ENCODE results near the gene CFAP46.
"Not testable (repeated sequence)": the region's sequence is repeated elsewhere in the genome, so short reads cannot be mapped to it uniquely, and the experiment has no call there.

The CFAP46 gene

DNA sequence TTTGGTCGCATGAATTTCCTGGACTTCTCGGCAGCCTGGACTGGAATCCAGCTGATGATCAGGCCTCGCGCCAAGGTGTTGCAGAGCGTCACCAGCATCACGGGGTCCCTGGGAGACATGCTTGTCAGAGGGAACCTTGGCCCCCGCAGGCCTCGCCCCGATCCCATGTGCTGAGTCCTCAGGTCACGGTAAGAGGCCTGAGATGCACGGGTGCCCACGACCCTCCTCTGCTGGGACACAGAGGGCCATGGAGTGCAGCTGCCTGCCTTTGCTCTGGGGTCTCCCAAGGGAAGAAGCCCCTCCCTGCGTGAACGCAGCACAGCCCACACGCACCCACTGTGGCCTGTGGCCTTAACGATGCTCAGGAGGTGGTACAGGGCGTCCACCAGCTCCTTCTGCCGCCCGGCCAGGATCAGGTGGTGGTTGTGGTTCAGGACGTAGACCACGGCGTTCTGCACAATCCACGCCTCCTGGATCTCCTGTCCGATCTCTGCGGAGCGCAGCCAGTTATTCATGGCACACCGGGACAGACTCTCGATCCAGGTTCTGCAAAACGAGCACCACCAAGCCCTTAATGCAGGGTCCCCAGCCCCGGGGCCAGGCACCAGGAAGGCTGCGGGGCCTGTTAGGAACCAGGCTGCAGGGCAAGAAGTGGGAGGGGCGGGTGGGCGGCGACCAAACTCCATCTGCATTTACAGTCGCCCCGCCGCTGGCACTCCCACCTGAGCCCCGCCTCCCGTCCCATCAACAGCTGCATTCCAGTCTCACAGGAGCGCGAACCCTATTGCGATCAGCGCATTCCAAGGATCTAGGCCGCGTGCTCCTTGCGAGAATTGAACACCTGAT is 29.4 kb downstream of the CFAP46 start:
- DNase-seq, result no peak

DNA sequence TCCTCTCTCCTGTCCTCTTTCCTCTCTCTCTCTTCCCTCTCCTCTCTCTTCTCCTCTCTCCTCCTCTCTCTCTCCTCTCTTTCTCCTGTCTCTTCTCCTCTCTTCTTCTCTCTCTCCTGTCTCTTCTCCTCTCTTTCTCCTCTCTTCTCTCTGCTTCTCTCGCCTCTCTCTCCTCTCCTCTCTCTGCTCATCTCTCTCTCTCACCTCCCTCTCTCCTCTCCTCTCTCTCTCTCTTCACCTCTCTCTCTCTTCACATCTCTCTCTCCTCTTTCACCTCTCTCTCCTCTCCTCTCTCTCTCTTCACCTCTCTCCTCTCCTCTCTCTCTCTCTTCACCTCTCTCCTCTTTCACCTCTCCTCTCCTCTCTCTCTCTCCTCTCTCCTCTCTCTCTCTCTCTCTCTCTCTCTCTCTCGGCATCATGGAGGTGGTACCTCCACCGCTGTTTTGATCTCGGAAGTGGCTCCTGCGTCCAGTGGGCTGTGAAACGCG is 30.1 kb downstream of the CFAP46 start:
- no peak for DNase-seq

DNA sequence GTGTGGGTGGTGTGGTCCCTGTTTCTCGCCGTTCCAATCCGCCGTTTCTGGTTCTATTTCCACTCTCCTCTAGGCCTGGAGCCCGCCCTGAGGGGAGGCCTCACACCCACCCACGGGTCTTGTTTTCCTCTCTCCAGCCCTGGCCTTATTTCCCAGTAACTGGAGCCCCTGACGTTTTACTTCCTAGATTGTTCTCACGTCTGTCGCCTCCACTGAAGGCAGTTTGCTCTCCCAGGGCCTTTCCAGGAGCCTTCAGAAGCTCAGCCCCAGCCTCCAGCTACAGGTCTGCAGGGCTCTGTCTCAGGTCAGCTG is 30.6 kb downstream of the CFAP46 start:
- no peak for DNase-seq

DNA sequence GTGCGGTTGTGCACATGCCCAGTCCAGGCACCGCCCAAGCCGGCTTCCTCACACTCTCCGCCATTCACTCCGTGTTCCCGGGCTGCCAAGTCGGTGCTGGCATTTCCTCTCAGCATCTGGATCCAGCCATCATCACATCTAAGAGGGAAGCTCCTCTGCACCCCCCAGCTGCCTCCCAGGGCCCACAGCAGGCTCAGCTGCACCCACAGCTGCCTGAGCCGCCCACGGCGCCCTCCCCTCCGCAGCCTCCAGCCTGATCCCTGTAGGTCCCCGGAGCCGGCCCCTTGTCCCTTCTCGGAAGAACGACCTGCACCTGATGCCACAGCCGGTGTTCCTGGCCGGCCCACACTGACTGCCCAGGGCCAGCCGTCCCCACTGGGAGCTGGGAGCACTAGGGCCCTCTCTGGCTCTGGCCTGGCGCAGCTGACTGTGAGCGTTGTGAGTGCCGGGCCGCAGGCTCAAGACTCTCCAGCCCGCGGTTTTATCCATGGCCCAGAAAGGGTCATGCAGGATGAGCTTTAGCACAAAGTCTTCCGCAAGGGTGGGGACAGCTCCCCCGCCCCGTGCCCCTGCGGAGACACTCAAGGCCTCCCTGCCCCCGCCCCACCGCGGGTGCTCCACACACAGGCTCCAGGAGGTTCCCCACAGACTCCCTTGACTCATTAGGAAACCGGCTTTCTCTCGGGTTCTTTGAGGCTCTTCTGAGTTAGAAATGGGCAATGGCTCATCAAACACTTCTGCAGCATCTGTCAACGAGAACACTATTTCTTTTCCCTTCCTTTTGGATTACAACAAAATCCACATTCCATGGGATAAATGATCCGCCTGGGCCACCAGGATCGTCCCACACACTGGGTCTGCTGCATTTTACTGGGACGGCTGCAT is 31.2 kb downstream of the CFAP46 start:
- DNase-seq, result no peak

DNA sequence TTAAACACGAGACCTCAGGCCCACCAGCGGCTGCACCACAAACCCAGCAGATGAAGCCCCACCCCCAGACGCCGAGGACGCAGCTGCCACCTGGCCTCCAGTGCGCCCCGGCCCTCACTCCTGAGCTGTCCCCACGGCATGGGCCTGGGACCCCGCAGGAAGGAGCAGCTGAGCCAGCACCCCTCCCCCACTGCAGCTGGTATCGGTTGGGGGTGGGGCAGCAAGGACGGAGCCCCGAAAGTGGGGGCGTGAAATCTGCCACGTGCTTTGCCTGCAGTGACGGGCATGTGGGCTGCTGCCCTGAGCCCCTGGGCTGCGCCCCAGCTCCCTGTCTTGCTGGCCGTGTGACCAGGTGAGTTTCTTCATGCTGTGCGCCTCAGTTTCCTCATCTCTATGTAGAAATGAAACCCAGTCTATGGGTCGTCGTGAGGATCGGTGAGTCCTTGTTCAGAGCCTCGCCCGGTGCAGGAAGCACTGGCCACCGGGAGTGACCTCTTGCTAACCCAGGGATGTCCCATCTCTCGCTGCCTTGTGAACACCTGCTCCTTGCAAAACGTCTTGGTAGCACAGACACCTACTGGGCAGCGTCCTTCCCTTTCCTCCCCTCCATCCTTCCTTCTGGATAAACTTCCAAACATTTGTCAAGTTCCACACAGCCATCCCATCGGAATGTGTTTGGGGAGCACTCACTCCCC is 32.0 kb downstream of the CFAP46 start:
- no peak for DNase-seq

DNA sequence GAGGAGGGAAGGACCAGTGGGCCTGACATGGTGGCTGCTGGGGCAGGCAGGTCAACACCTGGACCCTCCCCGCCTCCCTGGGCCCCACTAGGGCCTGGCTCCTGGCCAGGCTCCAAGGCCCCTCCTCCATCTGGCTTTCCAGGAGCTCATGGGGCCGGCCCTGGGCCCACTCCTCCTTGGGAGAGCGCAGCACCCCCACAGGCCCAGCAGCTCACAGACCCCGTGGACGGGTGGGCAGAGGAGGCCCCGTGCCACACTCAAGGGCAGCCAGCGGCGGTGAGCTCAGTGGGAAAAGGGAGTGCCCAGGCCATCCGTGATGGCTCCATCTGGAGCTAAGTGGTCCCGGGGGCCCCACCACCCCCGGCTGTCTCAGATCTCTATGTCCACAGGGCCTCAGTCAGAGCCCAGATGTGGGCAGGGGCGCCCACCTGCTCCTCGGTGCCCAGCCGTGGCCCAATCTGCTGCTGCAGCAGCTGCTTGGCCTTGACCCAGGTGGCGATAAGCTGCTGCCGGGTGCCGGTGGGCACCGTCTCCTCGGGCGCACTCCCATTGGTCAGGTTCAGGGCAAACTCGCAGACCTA is 32.8 kb downstream of the CFAP46 start:
- no peak for DNase-seq

DNA sequence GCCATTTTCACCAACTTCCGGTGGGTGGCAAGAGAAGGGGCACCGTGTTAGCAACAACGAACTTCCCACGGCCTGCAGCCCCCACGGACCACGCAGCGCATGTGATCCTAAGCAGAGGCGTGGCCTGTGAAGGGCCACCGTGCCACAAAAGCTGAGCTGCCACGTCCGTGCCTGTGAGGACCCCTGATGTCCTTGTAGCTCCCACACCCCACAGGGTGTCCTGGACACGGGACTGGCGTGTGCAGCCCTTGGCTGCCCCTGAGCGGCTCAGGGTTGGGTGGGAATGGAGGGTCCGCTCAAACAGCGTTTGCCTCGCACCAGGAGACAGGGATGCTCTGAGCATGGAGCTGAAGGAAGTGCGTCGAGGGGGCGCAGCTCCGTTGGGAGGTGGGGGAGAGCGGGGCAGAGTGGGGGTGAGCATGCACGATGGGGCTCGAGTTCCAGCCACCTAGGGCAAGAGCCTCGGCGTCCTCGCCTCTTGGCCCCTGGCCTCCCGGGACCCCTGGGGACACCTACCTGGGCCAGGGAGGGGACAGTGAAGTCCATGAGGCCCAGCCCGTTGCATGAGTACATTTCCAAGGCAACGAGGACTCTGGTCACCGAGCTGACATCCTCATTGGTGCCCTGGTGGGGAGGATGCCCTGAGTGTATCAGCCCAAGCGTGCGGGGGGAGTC is 33.6 kb downstream of the CFAP46 start:
- no peak for DNase-seq

DNA sequence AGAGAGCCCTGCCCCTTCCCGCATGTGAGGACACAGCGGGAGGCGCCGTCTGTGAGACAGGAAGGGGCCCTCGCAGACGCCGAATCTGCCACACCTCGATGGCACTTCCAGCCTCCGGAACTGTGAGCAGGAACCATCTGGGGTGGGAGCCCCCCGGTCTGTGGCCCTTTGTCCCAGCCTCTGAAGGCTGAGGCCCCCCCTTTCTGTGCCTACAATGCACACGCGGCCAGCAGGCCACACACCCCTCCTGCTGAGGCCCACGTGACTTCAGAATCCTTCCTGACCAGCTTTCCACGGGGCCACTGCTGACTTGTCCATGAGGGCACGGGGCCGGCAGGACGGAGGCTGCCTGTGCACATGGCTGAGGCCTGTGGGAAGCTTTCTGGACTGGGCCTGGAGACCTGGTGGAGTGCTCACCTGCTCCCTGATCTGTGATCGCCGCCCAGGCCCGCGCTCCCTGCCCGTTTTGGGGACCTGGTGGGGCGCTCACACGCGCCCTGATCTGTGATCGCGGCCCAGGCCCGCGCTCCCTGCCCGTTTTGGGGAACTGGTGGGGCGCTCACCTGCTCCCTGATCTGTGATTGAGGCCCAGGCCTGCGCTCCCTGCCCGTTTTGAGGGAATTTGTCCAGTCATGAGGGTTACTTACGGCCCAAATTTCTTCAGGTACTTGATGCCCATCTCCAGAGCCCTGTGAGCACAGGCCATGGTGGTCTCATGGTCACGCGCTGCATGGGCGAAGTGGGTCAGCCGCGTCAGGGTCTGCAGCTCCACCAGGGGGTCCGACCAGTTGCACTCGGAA is 34.3 kb downstream of the CFAP46 start:
- DNase-seq, result no peak

DNA sequence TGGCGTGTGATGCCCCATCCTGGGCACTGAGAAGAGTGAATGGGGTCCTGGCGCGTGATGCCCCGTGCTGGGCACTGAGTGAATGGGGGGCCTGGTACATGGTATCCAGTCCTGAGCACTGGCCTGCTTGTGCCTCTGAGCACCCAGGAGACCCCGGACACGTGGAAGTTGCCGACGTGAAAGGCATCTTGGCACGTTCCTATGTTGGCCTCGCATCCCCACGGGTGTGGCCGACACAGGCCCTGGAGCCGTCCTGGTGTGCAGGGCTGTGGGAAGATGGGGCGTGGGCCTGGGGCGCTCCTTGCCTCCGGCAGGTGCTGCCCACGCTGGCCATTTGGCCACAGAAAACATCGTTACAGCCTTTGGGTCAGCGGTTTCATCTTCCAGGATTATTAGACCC is 35.5 kb downstream of the CFAP46 start:
- no peak for DNase-seq

DNA sequence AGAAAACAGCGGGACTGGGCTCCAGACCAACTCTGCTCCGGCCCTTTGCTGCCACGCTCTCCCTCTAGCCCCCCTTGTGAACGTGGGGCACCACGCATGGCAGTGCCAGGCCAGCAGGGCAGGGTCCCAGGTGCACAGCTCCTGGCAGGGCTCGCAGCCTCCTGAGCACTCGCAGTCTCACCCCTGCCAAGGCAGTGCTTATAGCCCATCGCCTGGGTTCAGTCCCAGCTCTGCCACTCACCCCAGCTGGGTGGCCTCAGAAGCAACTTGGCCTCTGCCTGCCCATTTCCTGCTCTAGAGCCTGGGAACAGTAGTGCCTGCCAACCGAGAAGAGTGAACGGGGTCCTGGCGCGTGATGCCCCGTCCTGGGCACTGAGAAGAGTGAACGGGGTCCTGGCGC is 36.3 kb downstream of the CFAP46 start:
- DNase-seq, result no peak

DNA sequence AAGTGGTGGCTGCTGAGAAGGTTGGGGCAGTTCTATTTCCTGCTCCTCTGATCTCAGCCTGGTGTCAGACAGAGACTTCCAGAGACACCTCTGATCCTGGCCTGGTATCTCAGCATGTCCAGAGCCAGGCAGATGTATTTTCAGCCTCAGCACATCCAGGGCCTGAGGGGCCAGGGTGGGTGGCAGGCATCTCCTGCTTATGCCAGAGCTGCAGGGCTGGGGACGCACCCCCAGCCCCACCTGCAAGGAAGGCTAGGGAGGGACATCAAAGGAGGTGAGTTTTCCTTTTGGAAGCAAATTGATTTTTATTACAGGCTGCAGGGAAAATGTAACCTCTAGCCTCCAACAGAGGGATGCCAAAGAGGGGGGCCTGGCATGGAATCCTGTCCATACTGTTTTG is 36.7 kb downstream of the CFAP46 start:
- DNase-seq, result no peak

DNA sequence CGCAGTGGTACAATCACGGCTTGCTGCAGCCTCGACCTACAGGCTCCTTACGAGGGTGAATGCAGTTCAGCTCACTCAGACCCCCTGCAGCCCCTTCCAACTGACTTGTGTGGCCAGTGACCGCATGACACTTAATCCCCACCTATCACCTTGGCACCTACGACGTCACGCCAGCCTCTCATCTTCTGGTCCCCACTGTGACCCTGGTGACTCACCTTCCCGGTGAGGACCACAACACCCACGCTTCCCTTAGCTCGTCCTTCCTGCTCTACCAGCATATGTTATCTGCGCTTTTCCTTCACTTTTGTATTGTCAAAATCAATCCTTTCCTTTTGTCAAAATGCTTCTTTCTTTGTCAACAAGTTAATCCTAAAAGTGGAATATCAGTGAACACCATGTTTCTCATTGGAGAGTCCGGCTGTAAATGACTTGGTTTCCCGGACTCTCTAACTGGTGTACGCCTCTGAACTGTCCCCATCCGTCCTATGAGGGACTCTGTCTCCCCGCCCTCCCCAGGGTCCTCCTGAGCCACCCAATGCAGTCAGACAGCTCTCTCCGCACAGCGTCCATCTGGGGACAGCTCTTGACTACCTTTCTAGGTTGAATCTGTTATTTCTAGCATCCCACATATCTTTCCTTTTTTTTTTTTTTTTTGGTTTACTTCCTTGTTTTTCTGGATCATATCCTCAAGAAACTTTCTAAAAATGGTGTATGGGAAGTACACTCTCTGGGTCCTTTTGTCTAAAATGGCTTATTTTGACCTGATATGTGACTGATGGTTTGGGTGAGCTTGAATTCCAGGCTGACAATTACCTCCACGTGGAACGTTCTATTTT is 37.3 kb downstream of the CFAP46 start:
- no peak for DNase-seq

DNA sequence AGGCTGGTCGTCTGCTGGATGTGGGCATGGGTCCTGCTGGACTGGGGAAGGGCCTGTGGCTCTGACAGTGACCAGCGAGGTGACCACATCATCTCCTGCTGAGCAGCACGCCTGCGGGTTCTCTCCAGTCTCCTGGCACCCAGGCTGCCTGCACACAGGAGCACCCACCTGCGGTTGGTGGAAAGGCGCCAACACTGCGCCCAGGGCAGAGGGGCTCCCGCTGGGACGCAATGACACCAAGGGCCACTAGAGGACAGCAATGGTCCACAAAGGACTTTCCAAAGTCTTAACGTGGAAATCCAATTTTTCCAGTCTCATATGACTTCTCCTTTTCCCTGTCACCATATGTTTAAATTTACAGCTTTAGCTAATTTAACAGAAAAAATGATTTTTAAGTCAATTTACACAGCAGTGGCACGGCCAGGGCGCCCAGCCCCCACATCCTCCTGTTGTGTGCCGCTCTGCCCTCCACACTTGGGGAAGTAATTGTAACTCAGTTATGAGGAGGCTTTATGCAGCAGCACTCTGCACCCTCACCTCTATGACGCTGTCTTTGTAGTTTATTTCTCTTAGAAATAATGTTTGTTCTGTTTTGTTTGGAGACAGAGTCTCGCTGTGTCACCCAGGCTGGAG is 38.1 kb downstream of the CFAP46 start:
- DNase-seq, result no peak

DNA sequence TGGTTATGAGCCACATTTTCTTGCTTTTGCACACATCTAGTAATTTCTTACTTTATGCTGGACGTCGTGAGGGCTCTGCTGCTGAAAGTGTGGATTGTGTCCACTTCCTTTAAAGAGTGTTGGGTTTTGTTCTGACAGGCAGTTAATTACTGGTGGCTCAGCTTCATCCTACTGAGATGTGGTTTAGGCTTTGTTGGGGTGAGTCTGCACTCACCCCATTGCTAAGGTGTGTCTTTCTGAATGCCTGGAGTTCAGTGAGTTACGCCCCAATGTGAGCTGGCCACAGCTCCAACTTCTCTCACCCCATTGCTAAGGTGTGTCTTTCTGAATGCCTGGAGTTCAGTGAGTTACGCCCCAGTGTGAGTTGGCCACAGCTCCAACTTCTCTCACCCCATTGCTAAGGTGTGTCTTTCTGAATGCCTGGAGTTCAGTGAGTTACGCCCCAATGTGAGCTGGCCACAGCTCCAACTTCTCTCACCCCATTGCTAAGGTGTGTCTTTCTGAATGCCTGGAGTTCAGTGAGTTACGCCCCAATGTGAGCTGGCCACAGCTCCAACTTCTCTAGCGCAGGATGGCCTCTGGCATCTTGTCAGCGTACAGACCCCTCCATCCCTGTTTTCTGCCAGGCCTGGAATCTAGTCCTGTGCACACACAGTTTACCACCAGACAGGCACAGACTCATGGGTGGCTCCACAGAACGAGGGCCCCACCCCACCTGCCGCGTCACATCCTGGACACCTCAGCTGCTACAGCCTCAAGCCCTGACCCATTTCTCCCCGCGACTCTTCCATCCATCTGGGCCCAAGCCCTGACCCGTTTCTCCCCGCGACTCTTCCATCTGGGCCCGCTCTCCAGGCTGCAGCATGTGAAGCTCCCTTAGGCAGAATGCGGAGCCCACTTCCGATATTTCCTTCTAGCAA is 39.5 kb downstream of the CFAP46 start:
- DNase-seq, result not testable (repeated sequence)

DNA sequence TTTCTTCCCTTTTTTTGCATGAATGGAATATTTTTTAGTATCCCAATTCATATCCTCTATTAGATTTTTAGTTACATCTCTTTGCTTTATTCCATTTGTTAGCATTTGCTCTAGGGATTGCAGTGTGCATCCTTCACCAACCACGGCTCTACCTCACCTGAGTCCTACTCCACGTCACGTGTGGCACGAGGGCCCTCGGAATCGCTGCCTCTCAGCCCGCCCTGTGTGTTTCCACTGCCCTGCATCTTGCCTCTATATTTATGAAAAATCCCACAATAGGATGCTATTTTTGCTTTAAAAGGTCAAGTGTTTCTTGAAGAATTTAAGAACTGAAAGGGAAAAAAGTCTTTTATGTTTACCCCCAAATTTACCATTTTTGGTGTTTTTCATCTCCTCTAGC is 41.0 kb downstream of the CFAP46 start:
- no peak for DNase-seq

DNA sequence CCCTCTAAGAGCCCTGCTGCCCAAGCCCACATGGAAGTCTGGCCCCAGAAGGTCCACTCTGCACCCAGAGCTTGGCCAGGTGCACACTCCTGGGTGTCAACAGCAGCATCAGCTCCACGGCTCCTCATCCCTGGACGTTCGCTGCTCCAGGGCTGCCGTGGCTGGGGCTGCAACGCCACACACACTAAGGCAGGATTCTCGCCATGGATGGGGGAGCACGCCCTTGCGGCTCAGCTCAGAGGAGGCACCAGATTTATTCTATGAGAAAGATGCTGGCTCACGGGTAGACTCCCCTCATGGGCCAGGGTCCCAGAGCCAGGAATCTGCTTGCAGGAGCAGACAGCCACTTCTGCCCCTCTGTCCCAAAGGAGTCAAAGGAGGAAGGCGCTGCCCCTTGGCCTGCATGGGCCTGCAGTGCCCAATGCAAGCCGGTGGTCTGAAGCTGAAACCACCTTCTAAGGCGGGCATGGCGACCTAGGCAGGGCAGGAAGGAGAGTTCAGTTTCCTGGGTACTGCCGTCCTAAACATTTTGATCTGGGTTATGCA is 42.1 kb downstream of the CFAP46 start:
- DNase-seq, result no peak

DNA sequence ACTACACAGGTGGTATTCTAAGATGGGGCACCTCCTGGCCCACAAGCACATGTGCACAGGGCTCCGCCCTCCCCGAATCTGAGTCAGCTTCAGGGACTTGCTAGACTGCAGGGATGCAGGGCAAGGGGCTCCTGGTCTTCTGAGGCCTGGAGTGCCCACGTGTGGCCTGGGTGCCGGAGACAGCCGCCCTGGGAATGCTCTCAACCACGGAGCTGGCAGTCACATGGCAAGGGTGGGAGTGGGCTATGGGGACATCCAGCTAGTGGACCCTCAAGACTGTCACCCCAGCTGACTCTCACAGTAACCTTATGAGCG is 42.7 kb downstream of the CFAP46 start:
- no peak for DNase-seq

DNA sequence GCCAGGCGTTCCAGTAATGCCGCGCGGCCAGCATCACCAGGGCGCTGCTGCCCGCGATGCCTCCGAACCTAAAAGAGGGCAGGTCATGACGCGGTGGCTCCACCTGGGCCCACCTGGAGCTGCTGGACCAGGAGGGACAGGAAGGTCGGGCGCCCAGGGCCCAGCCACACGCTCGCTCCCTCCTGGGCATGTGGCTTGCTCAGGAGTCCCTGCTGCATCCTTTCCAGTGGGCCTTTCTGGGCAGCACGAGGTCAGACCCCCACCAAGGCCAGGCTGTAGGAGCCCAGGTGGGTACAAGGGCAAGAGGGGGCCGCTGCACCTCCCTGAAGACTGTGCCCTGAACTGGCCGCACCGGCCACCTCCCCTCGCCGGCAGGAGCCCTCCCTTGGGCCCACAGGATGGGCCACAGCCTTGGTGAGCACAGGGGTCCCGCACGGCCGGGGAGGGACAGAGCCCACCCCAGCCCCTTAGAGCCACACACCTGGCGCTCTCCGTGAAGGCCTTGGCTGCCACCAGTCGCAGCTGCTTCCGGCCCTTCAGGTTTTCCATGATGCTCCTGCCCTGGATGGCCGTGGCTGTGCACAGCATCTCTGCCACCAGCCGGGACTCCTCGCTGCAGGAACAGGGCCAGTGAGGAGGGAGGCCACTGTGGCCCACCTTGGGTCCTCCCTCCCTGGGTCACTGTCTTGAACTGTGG is 43.2 kb downstream of the CFAP46 start:
- DNase-seq, result no peak

Data from NCI-H774 (cell line).